ENCODE measurements around the gene FMN1.
A peak's percentile ranks its signal among the peaks of the same experiment; 100 is the strongest.

Gene FMN1

GRCh38 chr15:32739522-32740063 lies 454.9 kb downstream of the FMN1 start:
- DNase-seq, result no peak

DNA sequence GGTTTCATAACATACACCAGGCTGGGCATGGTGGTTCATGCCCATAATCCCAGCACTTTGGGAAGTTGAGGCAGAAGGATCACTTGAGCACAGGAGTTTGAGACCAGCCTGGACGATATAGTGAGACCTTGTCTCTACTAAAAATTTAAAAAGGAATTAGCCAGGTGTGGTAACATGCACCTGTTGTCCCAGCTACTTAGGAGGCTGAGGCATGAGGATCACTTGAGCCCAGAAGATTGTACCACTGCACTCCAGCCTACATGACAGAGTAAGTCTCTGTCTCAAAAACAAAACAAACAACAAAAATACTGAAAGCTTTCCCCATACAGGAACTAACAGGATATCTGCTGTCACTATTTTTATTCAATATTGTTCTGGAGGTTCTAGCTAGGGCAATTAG lies 455.8 kb downstream of the FMN1 start:
- no peak for DNase-seq

DNA sequence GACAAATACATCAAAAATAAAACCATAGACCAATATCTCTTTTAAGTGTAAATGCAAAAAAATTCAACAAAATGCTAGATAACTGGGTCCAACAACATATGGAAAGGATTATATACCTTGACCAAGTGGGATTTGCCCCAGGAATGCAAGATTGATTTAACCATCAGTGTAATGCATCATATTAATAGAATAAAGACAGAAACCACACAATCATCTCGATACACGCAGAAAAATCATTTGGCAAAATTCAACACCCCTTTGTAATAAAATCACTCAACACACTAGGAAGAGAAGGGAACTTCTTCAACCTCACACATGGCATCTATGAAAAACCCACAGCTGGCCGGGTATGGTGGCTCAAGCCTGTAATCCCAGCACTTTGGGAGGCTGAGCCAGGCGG lies 457.2 kb downstream of the FMN1 start:
- no peak for DNase-seq

DNA sequence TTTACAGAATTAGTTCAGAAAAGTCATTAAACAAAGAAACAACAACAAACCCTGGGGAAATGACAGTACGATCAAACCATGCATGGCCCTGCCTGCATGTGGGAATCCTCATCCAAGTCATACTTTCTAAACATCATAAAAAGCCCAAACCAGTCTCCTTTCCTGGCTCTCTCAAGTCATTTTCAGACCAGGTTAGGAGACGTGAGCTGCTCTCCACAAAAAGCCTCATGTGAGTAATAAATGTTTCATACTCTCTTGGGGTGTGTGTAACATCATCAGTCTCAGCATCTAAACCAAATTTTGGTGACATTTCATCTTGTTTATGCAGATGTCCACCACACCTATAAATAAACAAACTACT lies 457.8 kb downstream of the FMN1 start:
- no peak for DNase-seq

DNA sequence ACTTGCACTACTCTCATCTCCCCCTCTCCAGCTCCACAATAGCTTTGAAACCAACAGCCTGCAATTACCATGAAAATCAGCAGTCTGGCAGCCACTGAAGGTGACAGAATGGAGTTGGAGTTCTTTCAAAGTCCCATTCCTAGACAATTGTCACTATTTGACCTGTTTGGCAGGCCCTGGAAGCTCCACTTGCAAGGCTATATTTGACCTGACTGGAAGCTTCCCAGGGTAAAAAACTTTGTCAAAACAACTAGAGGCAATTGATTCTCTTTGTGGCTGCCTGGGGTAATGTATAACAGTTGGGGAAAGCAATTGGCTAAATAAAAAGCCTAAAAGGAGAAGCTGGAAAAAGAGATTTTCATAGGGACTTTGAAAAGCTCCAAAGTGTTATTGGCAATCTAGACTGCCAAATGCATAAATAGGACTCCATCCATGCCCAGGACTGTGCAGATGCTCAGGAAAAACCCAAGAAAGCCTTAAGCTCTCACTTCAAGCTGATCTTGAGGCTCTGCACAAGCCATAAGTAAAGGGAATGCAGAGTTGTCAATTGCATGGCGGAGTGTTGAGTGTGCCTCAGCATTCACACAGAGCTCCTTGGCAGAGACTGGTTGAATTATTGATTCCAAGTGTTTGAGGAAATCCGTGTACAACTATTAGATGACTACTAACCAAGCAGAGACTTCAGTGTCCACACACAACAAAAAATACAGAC lies 458.4 kb downstream of the FMN1 start:
- DNase-seq, result no peak

- no peak for DNase-seq
Measured at GRCh38 chr15:32733281-32733680, 461.2 kb downstream of the FMN1 start.

DNA sequence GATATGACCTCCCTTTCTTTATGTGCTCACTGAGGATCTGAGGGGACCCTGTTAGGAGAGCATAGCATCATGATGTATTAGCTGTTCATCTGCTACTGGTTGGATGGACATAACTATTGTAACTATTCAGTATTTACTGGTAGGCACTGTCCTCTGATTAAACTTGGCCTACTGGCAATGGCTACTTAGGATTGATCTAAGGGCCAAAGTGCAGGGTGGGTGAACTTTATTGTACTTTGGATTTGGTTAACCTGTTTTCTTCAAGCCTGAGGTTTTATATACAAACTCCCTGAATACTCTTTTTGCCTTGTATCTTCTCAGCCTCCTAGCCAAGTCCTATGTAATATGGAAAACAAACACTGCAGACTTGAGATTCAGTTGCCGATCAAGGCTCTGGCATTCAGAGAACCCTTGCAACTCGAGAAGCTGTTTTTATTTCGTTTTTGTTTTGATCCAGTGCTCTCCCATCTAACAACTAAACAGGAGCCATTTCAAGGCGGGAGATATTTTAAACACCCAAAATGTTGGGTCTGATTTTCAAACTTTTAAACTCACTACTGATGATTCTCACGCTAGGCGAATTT lies 461.8 kb downstream of the FMN1 start:
- no peak for DNase-seq

DNA sequence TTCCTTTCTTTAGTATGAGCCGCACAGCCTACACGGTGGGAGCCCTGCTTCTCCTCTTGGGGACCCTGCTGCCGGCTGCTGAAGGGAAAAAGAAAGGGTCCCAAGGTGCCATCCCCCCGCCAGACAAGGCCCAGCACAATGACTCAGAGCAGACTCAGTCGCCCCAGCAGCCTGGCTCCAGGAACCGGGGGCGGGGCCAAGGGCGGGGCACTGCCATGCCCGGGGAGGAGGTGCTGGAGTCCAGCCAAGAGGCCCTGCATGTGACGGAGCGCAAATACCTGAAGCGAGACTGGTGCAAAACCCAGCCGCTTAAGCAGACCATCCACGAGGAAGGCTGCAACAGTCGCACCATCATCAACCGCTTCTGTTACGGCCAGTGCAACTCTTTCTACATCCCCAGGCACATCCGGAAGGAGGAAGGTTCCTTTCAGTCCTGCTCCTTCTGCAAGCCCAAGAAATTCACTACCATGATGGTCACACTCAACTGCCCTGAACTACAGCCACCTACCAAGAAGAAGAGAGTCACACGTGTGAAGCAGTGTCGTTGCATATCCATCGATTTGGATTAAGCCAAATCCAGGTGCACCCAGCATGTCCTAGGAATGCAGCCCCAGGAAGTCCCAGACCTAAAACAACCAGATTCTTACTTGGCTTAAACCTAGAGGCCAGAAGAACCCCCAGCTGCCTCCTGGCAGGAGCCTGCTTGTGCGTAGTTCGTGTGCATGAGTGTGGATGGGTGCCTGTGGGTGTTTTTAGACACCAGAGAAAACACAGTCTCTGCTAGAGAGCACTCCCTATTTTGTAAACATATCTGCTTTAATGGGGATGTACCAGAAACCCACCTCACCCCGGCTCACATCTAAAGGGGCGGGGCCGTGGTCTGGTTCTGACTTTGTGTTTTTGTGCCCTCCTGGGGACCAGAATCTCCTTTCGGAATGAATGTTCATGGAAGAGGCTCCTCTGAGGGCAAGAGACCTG lies 463.5 kb downstream of the FMN1 start:
- DNase-seq, result no peak

- no peak for DNase-seq
Measured at GRCh38 chr15:32729700-32730395, 464.7 kb downstream of the FMN1 start.

- no peak for DNase-seq
Measured at GRCh38 chr15:32723171-32723948, 471.2 kb downstream of the FMN1 start.

GRCh38 chr15:32722136-32722535 lies 472.4 kb downstream of the FMN1 start:
- DNase-seq, result no peak

DNA sequence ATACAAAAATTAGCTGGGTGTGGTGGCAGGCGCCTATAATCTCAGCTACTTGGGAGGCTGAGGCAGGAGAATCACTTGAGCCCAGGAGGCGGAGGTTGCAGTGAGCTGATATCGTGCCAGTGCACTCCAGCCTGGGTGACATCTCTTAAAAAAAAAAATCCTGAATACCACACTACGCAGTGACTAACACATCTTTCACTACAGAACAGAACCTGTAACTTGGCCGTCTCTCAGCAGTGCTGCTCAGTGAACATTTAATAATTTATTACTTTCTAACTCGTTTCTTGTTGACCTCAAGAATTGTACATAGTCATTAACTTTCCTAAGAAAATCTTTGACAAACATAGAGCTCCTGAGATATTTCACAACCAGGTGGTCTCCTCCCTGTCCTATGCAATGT lies 472.9 kb downstream of the FMN1 start:
- no peak for DNase-seq

DNA sequence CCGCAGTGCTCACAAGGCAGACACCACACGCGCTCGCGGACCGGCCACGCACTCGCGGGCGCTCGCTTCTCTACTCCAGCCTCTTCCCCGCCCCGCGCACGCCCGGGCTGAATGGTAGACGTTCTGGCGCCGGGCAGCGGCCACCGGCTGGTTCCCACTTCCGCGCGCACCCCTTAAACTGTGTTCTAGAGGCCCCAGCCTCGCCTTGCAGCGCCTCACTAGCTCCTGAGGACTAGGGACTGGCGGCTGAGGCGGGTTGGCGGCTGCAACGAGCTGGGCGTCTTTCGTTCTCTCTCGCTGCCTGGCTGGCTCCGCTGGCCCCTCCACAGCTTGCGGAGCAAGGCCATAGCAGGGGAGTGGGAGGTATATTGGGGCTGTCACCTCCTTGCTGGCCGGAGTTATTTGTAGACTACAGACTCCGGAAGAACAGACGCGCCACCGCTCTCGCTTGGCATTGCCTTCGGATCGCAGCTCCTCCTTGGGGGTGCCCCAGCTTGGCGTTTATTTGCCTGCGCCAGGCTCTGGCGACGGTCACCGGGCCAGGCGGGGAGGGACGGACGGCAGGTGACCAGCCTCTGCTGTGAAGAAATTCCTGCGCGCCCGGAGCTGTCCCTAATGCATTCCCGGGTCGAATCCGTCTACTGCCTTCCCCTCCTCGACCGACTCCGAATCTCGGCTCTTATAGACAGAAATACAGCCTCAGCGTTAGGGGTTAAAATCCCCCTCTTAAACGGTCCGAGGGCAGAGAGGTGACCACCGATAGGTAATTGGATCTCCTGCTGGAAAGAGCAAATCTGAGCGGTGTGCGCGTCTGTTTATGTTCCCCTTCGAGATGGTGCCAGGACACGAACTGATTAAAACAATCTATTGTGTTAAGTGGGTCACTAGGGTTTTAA lies 475.4 kb downstream of the FMN1 start:
- peak in 1 of 2 donors; percentile 18 for DNase-seq

DNA sequence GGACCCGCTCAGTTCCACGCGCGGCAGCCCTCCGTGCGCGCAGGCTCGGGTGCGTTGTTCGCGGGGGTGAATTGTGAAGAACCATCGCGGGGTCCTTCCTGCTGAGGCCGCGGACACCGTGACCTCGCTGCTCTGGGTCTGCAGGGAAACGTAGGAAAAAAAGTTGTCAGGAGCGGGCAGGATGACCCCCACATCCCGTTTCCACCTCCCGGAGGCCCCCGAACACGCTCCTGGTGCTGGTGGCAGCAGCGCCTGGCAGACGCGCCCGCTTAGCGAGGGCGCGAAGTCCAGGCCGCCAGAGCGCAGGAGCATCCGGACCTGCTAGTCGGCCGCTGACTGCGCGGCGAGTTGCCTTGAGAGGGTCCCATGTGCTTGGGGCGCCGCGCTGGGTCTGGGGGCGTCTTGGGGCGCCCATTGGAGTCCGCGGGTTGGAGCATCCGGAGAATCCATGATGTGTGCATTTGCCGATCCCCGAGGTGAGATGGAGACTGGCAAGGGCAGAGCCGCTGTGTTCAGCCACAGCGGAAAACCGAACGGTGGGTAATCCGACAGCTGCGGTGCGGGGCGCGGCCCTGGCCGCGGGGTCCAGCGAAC lies 476.2 kb downstream of the FMN1 start:
- DNase-seq, result no peak

- DNase-seq, result peak; percentile 29 to 49
Measured at GRCh38 chr15:32717426-32718226, 476.9 kb downstream of the FMN1 start, which contains the start of gene GREM1. TSS of gene GREM1 (plus strand) at chr15:32718004. CDS start at chr15:32730691, 12,687 bp downstream.

DNA sequence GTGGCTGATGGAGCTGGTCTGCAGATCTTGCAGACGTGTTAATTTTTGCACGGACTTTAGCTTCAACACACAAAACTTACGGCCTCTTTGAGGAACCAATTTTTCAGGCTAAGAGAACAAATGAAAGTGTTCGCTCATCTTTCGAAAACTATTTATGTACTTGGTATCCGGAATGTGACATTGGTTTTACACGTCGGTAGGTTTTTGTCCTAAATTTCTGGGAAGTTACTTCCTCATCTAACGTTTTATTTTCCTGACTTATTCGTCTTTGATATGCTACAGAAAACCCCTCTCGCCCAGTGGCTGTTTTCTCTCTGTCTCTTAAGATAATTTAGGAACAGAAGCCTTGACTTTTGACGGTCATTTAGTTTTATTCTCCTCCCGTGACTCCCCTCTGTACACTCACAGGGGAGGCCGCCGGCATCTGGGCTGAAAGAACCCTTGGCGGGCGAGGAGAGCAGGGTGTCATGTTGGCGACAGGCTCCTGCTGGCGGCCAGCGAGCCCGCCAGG lies 477.5 kb downstream of the FMN1 start:
- DNase-seq, result peak in 1 of 2 donors; percentile 19

GRCh38 chr15:32716216-32716914 lies 478.1 kb downstream of the FMN1 start:
- no peak for DNase-seq

Measured in hippocampal formation (tissue), 2 donors.